ENCODE measurements around the gene COL20A1. TPM values are rescaled to one million over a fixed set of nuclear protein-coding genes. Genes with fewer than 3 reads are reported as not detected.

The COL20A1 gene
- polyA plus RNA-seq, 2 of the 4 experiments (the other 2 are of a cell fraction), result 0.21 to 0.93 TPM

DNA sequence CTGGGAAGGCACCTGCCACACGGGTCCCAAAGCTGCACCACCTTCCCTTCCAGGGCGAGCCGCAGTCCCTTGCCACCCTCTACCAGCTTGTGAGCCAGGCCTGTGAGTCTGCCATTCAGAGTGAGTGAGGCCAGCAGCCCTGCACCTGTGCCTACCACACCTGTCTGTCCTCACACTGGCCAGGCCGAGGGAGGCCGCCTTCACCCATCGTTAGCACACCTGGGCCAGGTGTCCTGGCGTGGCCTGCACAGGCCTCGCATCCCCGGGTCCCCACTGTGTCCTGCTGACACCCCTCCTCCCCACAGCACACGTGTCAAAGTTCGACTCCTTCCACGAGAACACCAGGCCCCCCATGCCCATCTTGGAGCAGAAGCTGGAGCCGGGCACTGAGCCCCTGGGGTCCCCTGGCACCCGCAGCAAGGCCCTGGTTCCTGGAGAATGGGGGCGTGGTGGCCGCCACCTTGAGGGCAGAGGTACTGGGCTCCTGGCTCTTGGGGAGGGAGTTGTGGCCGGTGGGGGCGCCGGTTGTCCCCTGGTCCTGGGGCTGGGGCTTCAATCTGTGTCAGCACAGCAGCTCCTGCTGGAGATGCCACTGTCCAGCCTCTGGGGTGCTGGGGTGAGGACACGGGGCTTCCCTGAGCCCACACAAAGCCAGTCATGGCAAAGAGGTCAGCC lies 35.2 kb downstream of the COL20A1 start:
- Histone ChIP-seq H3K4me2 (no peak overlapping the region), H3K9me3 (peaks cover 9% of the 10 kb centered on the region; the same call in 2 of the 3 replicates), H3K27ac (no peak overlapping the region), H3K4me3 (no peak overlapping the region), H3K4me1 (no peaks in the 10 kb centered on the region)
- TF ChIP-seq POLR2A (IDR thresholded peaks at IDR 0.05; ENCODE audit: low read length) (no peak), POLR2AphosphoS2 (conservative IDR thresholded peaks at IDR 0.05; ENCODE audit: low read length) (no peak), HDAC2 (IDR thresholded peaks at IDR 0.05) (no peak), ESRRA (IDR thresholded peaks at IDR 0.05; ENCODE audit: borderline replicate concordance, low read length) (no peak), HEYL (CRISPR knock-in tag; IDR thresholded peaks at IDR 0.05) (no peak), MAFK (IDR thresholded peaks at IDR 0.05; ENCODE audit: partially characterized antibody) (no peak), CBX8 (IDR thresholded peaks at IDR 0.05) (no peak), EHF (CRISPR knock-in tag; IDR thresholded peaks at IDR 0.05) (no peak), TFCP2L1 (CRISPR knock-in tag; IDR thresholded peaks at IDR 0.05) (no peak), EP300 (IDR thresholded peaks at IDR 0.05) (no peak), SMC3 (IDR thresholded peaks at IDR 0.05) (no peak), RAD21 (conservative IDR thresholded peaks at IDR 0.05 in 1 of 2, IDR thresholded peaks at IDR 0.05 in 1 of 2) (no peak), HOXB5 (CRISPR knock-in tag; IDR thresholded peaks at IDR 0.05) (no peak), CBX2 (IDR thresholded peaks at IDR 0.05; ENCODE audit: borderline replicate concordance, low read depth) (no peak), NPAS2 (CRISPR knock-in tag; IDR thresholded peaks at IDR 0.05; ENCODE audit: borderline replicate concordance) (no peak), ZC3H11A (IDR thresholded peaks at IDR 0.05) (no peak)
- TF ChIP-seq, protein P1, sequence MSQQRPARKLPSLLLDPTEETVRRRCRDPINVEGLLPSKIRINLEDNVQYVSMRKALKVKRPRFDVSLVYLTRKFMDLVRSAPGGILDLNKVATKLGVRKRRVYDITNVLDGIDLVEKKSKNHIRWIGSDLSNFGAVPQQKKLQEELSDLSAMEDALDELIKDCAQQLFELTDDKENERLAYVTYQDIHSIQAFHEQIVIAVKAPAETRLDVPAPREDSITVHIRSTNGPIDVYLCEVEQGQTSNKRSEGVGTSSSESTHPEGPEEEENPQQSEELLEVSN (IDR thresholded peaks at IDR 0.05; ENCODE audit: borderline replicate concordance, low read depth), result no peak
- TF ChIP-seq, protein P2, sequence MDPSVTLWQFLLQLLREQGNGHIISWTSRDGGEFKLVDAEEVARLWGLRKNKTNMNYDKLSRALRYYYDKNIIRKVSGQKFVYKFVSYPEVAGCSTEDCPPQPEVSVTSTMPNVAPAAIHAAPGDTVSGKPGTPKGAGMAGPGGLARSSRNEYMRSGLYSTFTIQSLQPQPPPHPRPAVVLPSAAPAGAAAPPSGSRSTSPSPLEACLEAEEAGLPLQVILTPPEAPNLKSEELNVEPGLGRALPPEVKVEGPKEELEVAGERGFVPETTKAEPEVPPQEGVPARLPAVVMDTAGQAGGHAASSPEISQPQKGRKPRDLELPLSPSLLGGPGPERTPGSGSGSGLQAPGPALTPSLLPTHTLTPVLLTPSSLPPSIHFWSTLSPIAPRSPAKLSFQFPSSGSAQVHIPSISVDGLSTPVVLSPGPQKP (IDR thresholded peaks at IDR 0.05; ENCODE audit: low read depth, low read length), result no peak
- TF ChIP-seq, protein P3, sequence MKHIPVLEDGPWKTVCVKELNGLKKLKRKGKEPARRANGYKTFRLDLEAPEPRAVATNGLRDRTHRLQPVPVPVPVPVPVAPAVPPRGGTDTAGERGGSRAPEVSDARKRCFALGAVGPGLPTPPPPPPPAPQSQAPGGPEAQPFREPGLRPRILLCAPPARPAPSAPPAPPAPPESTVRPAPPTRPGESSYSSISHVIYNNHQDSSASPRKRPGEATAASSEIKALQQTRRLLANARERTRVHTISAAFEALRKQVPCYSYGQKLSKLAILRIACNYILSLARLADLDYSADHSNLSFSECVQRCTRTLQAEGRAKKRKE (CRISPR knock-in tag; IDR thresholded peaks at IDR 0.05; ENCODE audit: low read depth), result no peak
- TF ChIP-seq, protein P4, sequence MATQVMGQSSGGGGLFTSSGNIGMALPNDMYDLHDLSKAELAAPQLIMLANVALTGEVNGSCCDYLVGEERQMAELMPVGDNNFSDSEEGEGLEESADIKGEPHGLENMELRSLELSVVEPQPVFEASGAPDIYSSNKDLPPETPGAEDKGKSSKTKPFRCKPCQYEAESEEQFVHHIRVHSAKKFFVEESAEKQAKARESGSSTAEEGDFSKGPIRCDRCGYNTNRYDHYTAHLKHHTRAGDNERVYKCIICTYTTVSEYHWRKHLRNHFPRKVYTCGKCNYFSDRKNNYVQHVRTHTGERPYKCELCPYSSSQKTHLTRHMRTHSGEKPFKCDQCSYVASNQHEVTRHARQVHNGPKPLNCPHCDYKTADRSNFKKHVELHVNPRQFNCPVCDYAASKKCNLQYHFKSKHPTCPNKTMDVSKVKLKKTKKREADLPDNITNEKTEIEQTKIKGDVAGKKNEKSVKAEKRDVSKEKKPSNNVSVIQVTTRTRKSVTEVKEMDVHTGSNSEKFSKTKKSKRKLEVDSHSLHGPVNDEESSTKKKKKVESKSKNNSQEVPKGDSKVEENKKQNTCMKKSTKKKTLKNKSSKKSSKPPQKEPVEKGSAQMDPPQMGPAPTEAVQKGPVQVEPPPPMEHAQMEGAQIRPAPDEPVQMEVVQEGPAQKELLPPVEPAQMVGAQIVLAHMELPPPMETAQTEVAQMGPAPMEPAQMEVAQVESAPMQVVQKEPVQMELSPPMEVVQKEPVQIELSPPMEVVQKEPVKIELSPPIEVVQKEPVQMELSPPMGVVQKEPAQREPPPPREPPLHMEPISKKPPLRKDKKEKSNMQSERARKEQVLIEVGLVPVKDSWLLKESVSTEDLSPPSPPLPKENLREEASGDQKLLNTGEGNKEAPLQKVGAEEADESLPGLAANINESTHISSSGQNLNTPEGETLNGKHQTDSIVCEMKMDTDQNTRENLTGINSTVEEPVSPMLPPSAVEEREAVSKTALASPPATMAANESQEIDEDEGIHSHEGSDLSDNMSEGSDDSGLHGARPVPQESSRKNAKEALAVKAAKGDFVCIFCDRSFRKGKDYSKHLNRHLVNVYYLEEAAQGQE (IDR thresholded peaks at IDR 0.05), result no peak
- WGBS (ENCODE audit: missing lambda C conversion rate), result 77% methylated on average over 15 of the region's 20 CpGs
- ATAC-seq (no peak; a peak in 1 of 6 replicates), DNase-seq (ENCODE audit: low read depth in 1 of 2, low spot score in 1 of 2) (no peak), FAIRE-seq (no peak)
- POLR2A ChIA-PET, result no interaction called here
- CTCF ChIA-PET, result interaction anchor here (0.6 to 2.2 kb wide), 5 partner anchors 11 to 355 kb away, joined by 3 to 12 read pairs (median 4); no protein-coding TSS in a partner anchor

DNA sequence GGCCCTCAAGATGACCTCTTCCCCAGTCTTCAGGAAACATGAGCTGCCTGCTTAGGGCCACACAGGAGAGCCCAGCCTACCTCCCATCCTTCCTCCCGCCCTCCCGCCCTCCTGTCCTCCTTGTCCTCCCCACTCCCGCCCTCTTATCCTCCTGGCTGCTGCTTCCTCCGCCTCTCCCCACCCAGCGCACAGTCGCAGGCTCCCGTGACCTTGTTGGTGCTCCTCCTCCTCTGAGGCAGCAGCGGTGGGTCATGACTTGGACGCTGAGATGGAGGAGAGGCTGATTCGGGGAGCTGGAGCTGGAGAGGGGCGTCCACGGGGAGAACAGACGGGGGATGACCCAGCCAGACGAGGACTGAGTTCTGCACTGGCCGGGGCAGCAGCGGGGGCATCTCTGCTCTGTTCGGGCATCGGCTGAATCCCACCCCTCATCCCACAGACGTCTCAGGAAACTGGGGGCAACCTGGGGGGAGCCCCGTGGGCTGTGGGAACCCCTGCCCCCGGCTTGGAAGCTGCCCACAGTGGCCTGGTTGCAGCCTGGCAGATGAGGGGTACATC lies 35.8 kb downstream of the COL20A1 start:
- TF ChIP-seq EHMT2 (IDR thresholded peaks at IDR 0.05; ENCODE audit: low read depth), result no peak
- TF ChIP-seq JUNB (IDR thresholded peaks at IDR 0.05), result no peak
- no peak for DNase-seq (ENCODE audit: low read depth in 1 of 2, low spot score in 1 of 2)
- POLR2A ChIA-PET, result no interaction called here
- WGBS (ENCODE audit: missing lambda C conversion rate), result 72% methylated on average over 8 of the region's 21 CpGs
- H3K4me2 ChIP-seq, result no peak overlapping the region
- H3K4me3 ChIP-seq, result no peak overlapping the region
- CTCF ChIA-PET, result interaction anchor here (0.6 to 2.2 kb wide), 5 partner anchors 19 to 356 kb away, joined by 3 to 12 read pairs (median 4); no protein-coding TSS in a partner anchor
- no peak for FAIRE-seq
- no peaks in the 10 kb centered on the region for H3K4me1 ChIP-seq
- peaks cover 9% of the 10 kb centered on the region; the same call in 2 of the 3 replicates for H3K9me3 ChIP-seq
- ATAC-seq, result no peak
- H3K27ac ChIP-seq, result no peak overlapping the region

All from A549 (cell line).